Measurements from ENCODE around the gene PLP2. TPM values are rescaled to one million over a fixed set of nuclear protein-coding genes. Genes with fewer than 3 reads are reported as not detected.
"Not testable (repeated sequence)": the region's sequence is repeated elsewhere in the genome, so short reads cannot be mapped to it uniquely, and the experiment has no call there.

PLP2 gene
- total RNA-seq, 2 donors from 2014 or later: 1.9 to 2.0 TPM

GRCh38 chrX:49166914-49167739 is 4.6 kb upstream of the PLP2 start:
- peaks cover 63% of the 10 kb centered on the region for H3K27me3 Mint-ChIP-seq (ENCODE audit: insufficient read depth)
- H3K27ac Mint-ChIP-seq: no peak overlapping the region
- Histone ChIP-seq H3K4me1 (ENCODE audit: control insufficient read depth, insufficient read depth, low read length) (no peaks in the 10 kb centered on the region), H3K4me3 (ENCODE audit: low read length) (no peak overlapping the region), H3K36me3 (ENCODE audit: control insufficient read depth, insufficient read depth, low read length) (no peaks in the 10 kb centered on the region), H3K9ac (ENCODE audit: extremely low read depth, low read length, poor library complexity, severe bottlenecking) (no peak overlapping the region), H3K27ac (ENCODE audit: low read depth, low read length) (no peak overlapping the region), H3K27me3 (ENCODE audit: control insufficient read depth, insufficient read depth, low read length, poor library complexity, severe bottlenecking) (peaks cover 51% of the 10 kb centered on the region), H3K9me3 (ENCODE audit: control insufficient read depth, low read length) (no peaks in the 10 kb centered on the region)
- no peaks in the 10 kb centered on the region for H3K4me1 Mint-ChIP-seq
- peaks cover 59% of the 10 kb centered on the region for H3K9me3 Mint-ChIP-seq
- 31 to 34% methylated on average over 7 to 33 of the region's 35 CpGs for WGBS, 2 experiments (ENCODE audit: insufficient coverage in 1 of 2, insufficient read length in 1 of 2)
- no peaks in the 10 kb centered on the region for H3K36me3 Mint-ChIP-seq (ENCODE audit: low read depth)
- H3K4me3 Mint-ChIP-seq: peak overlapping the region; percentile 45
- DNase-seq: peak; percentile 53
- no peak for TF ChIP-seq CTCF (conservative IDR thresholded peaks at IDR 0.05)

GRCh38 chrX:49167740-49168108 is 4.0 kb upstream of the PLP2 start:
- Histone ChIP-seq H3K27me3 (ENCODE audit: control insufficient read depth, insufficient read depth, low read length, poor library complexity, severe bottlenecking) (peaks cover 57% of the 10 kb centered on the region), H3K36me3 (ENCODE audit: control insufficient read depth, insufficient read depth, low read length) (no peaks in the 10 kb centered on the region), H3K9me3 (ENCODE audit: control insufficient read depth, low read length) (no peaks in the 10 kb centered on the region), H3K9ac (ENCODE audit: extremely low read depth, low read length, poor library complexity, severe bottlenecking) (no peak overlapping the region), H3K4me1 (ENCODE audit: control insufficient read depth, insufficient read depth, low read length) (no peaks in the 10 kb centered on the region), H3K27ac (ENCODE audit: low read depth, low read length) (no peak overlapping the region), H3K4me3 (ENCODE audit: low read length) (no peak overlapping the region)
- Mint-ChIP-seq H3K9me3 (peaks cover 59% of the 10 kb centered on the region), H3K36me3 (ENCODE audit: low read depth) (no peaks in the 10 kb centered on the region), H3K27me3 (ENCODE audit: insufficient read depth) (peaks cover 65% of the 10 kb centered on the region), H3K4me1 (no peaks in the 10 kb centered on the region), H3K4me3 (peak overlapping the region; percentile 45), H3K27ac (no peak overlapping the region)
- no peak for TF ChIP-seq CTCF (conservative IDR thresholded peaks at IDR 0.05)
- DNase-seq: no peak
- 77 to 100% methylated on average over 1 to 2 of the region's 3 CpGs for WGBS, 2 experiments (ENCODE audit: insufficient coverage in 1 of 2, insufficient read length in 1 of 2)

- H3K9me3 Mint-ChIP-seq: peaks cover 72% of the 10 kb centered on the region
- Histone ChIP-seq H3K4me3 (ENCODE audit: low read length) (peak overlapping the region; percentile 40), H3K9ac (ENCODE audit: extremely low read depth, low read length, poor library complexity, severe bottlenecking) (no peak overlapping the region), H3K36me3 (ENCODE audit: control insufficient read depth, insufficient read depth, low read length) (no peaks in the 10 kb centered on the region), H3K4me1 (ENCODE audit: control insufficient read depth, insufficient read depth, low read length) (no peaks in the 10 kb centered on the region), H3K27ac (ENCODE audit: low read depth, low read length) (no peak overlapping the region), H3K9me3 (ENCODE audit: control insufficient read depth, low read length) (no peaks in the 10 kb centered on the region), H3K27me3 (ENCODE audit: control insufficient read depth, insufficient read depth, low read length, poor library complexity, severe bottlenecking) (peaks cover 45% of the 10 kb centered on the region)
- H3K36me3 Mint-ChIP-seq (ENCODE audit: low read depth): peaks cover 20% of the 10 kb centered on the region
- 23 to 40% methylated on average over 9 to 37 of the region's 37 CpGs for WGBS, 2 experiments (ENCODE audit: insufficient coverage in 1 of 2, insufficient read length in 1 of 2)
- H3K4me1 Mint-ChIP-seq: no peaks in the 10 kb centered on the region
- TF ChIP-seq CTCF (conservative IDR thresholded peaks at IDR 0.05): no peak
- H3K27ac Mint-ChIP-seq: no peak overlapping the region
- no peak for DNase-seq
- H3K27me3 Mint-ChIP-seq (ENCODE audit: insufficient read depth): peaks cover 51% of the 10 kb centered on the region
- peak overlapping the region; percentile 51 for H3K4me3 Mint-ChIP-seq
These were observed 632 bp downstream of the PLP2 start for GRCh38 chrX:49172280-49172780.

GRCh38 chrX:49173544-49173943 is 1.8 kb downstream of the PLP2 start:
- 91 to 100% methylated on average over 2 to 8 of the region's 8 CpGs for WGBS, 2 experiments (ENCODE audit: insufficient coverage in 1 of 2, insufficient read length in 1 of 2)
- H3K27ac ChIP-seq (ENCODE audit: low read depth, low read length); H3K4me3 Mint-ChIP-seq; H3K9ac ChIP-seq (ENCODE audit: extremely low read depth, low read length, poor library complexity, severe bottlenecking); H3K4me1 ChIP-seq (ENCODE audit: control insufficient read depth, insufficient read depth, low read length); H3K36me3 ChIP-seq (ENCODE audit: control insufficient read depth, insufficient read depth, low read length); H3K27ac Mint-ChIP-seq; H3K4me3 ChIP-seq (ENCODE audit: low read length); H3K9me3 ChIP-seq (ENCODE audit: control insufficient read depth, low read length); H3K4me1 Mint-ChIP-seq; DNase-seq: not testable (repeated sequence)
- H3K27me3 ChIP-seq (ENCODE audit: control insufficient read depth, insufficient read depth, low read length, poor library complexity, severe bottlenecking): peaks cover 38% of the 10 kb centered on the region
- H3K36me3 Mint-ChIP-seq (ENCODE audit: low read depth): peaks cover 24% of the 10 kb centered on the region
- H3K9me3 Mint-ChIP-seq: peaks cover 76% of the 10 kb centered on the region
- H3K27me3 Mint-ChIP-seq (ENCODE audit: insufficient read depth): peaks cover 43% of the 10 kb centered on the region

Measured in endodermal cell (in vitro differentiated cells).